Kidney (tissue), 14 donors: ENCODE data around the gene URB1. TPM values are rescaled to one million over a fixed set of nuclear protein-coding genes. Genes with fewer than 3 reads are reported as not detected.

Experiments used
- DNase-seq, 5 donors: peaks; one replicate each; pipeline ENCODE4 v3.0.0-alpha.2; 2013 to 2020
- FAIRE-seq: peaks from 2 replicates; lab custom pipeline; 2012; peaks lifted over from hg19 to GRCh38; lab: Jason Lieb, UNC
- H3K27ac ChIP-seq, 2 donors: one replicate each; pipeline ENCODE4 v1.7.0; 2013; ENCODE audit warnings: low read depth in 2 of 2, low read length in 2 of 2, inconsistent platforms in 1 of 2
- H3K27me3 ChIP-seq: one replicate; pipeline ENCODE4 v1.7.1; 2013; ENCODE audit warnings: low read length, inconsistent platforms; ENCODE audit not compliant: control insufficient read depth, insufficient read depth
- H3K36me3 ChIP-seq, 3 donors: one replicate each; pipeline versions ENCODE4 v1.7.0 to v1.7.1; 2013; ENCODE audit warnings: low read length in 3 of 3, control low read depth in 1 of 3, inconsistent platforms in 1 of 3; ENCODE audit not compliant: insufficient read depth in 3 of 3, control insufficient read depth in 2 of 3
- H3K4me1 ChIP-seq, 3 donors: one replicate each; pipeline versions ENCODE4 v1.7.0 to v1.7.1; 2013; ENCODE audit warnings: low read length in 3 of 3, inconsistent platforms in 1 of 3, low read depth in 1 of 3; ENCODE audit not compliant: control insufficient read depth in 2 of 3, insufficient read depth in 2 of 3
- H3K4me3 ChIP-seq, 3 donors: one replicate each; pipeline versions ENCODE4 v1.7.0 to v1.8.1; 2013; ENCODE audit warnings: low read length in 3 of 3, control low read depth in 1 of 3, inconsistent platforms in 1 of 3
- H3K9ac ChIP-seq, 3 donors: one replicate each; pipeline versions ENCODE4 v1.7.0 to v1.7.1; 2013; ENCODE audit warnings: low read length in 3 of 3, control low read depth in 1 of 3, inconsistent platforms in 1 of 3
- H3K9me3 ChIP-seq, 3 donors: one replicate each; pipeline versions ENCODE4 v1.7.0 to v1.7.1; 2013; ENCODE audit warnings: low read length in 3 of 3, control low read depth in 1 of 3, inconsistent platforms in 1 of 3; ENCODE audit not compliant: control insufficient read depth in 2 of 3, insufficient read depth in 1 of 3
- CTCF ChIP-seq: IDR thresholded peaks from 3 replicates; pipeline ENCODE4 v1.5.1; 2012; ENCODE audit warnings: mild to moderate bottlenecking, moderate library complexity, borderline replicate concordance; ENCODE audit not compliant: insufficient read depth; ENCODE audit errors: extremely low read depth
- intact Hi-C: fragments of 100-400 bp; cut with DNase I; formaldehyde crosslinking; loops from one replicate; pipeline ENCODE4 v1.11.1; 2022
- polyA plus RNA-seq: library from polyadenylated mRNA; stranded (reverse); fragments of 350-450 nt; fragmentation: Illumina TruSeq; extraction: RNeasy Lipid Tissue Mini Kit (QIAGEN cat#74804); gene quantifications from one replicate; pipeline ENCODE4 v1.2.3, GENCODE V29; 2014; ENCODE audit warnings: low read depth, low replicate concordance; ENCODE audit not compliant: insufficient read depth
- total RNA-seq: library from RNA; stranded (reverse); fragmentation: NEBNext Ultra II Directional; extraction: Animal tissue kit (Norgen Biotek cat#: 25700); gene quantifications from one replicate; pipeline ENCODE4 v1.2.1, GENCODE V29; 2021
- donor health status: control.
- donor health status: control.
- donor health status: control.
- donor health status: control.
- donor health status: control.
- donor health status: DM: yes; HTN: yes; CAD: no.
- donor health status: Normal renal cell carcinoma (clear cell type).

URB1 gene
- total and polyA plus RNA-seq, 2 donors from 2014 or later: 1.7 to 15.0 TPM

GRCh38 chr21:32278518-32279376, 114.1 kb downstream of the URB1 start, which contains the start of gene MIS18A:
TSS of gene MIS18A (minus strand) at chr21:32279049. CDS start at chr21:32279014, 35 bp downstream.
- H3K9me3 ChIP-seq: no peaks in the 10 kb centered on the region
- no peak for FAIRE-seq

GRCh38 chr21:32278103-32278502, 114.7 kb downstream of the URB1 start:
- TF ChIP-seq CTCF: no peak
- Histone ChIP-seq H3K27ac (no peak overlapping the region), H3K27me3 (no peaks in the 10 kb centered on the region), H3K36me3 (peaks cover 0 to 3% (median 2%) of the 10 kb centered on the region in 3 donors), H3K9me3 (no peaks in the 10 kb centered on the region), H3K9ac (peak overlapping the region in 2 of 3 donors; percentile 43), H3K4me1 (peaks cover 0 to 10% (median 0%) of the 10 kb centered on the region in 3 donors), H3K4me3 (peak overlapping the region; percentile 63 to 95 (median 79))
- FAIRE-seq (no peak), DNase-seq (peak in 2 of 5 donors; percentile 16 to 30)
- intact Hi-C loops: no loop called here

More at GRCh38 chr21:32278518-32279376, 114.1 kb downstream of the URB1 start, which contains the start of gene MIS18A:
- H3K36me3 ChIP-seq: peaks cover 0 to 2% (median 0%) of the 10 kb centered on the region in 3 donors
- intact Hi-C loops: no loop called here
- peak within 1 kb of the TSS; percentile 26 to 94 (median 77) for H3K9ac ChIP-seq
- H3K27me3 ChIP-seq: no peaks in the 10 kb centered on the region
- H3K4me1 ChIP-seq: peaks cover 0 to 10% (median 0%) of the 10 kb centered on the region in 3 donors
- peak; percentile 25 for TF ChIP-seq CTCF
- H3K4me3 ChIP-seq: peak within 1 kb of the TSS; percentile 79 to 99 (median 95)
- peak; percentile 97 to 99 (median 98) for DNase-seq
- no peak within 1 kb of the TSS for H3K27ac ChIP-seq

GRCh38 chr21:32276671-32277070, 116.1 kb downstream of the URB1 start:
- intact Hi-C loops: no loop called here
- no peak for TF ChIP-seq CTCF

More at GRCh38 chr21:32276671-32277070, 116.1 kb downstream of the URB1 start:
- Histone ChIP-seq H3K4me3 (no peak overlapping the region), H3K4me1 (peaks cover 0 to 10% (median 0%) of the 10 kb centered on the region in 3 donors), H3K27me3 (no peaks in the 10 kb centered on the region), H3K9ac (no peak overlapping the region), H3K9me3 (no peaks in the 10 kb centered on the region), H3K36me3 (peaks cover 0 to 3% (median 2%) of the 10 kb centered on the region in 3 donors), H3K27ac (no peak overlapping the region)
- FAIRE-seq: no peak
- no peak for DNase-seq
